Hepatocyte (in vitro differentiated cells): ENCODE measurements around the gene IRF2.

Experiments used
- CTCF ChIP-seq: fragments of 200-600 bp; sonication (generic); IDR thresholded peaks from 2 replicates; pipeline ENCODE4 v1.5.1; 2016; ENCODE audit warnings: antibody characterized with exemption, mild to moderate bottlenecking; ENCODE audit not compliant: poor library complexity
- EZH2 ChIP-seq: fragments of 200-600 bp; sonication (generic); IDR thresholded peaks from 2 replicates; pipeline ENCODE4 v1.6.1; 2016; ENCODE audit warnings: antibody characterized with exemption, mild to moderate bottlenecking, borderline replicate concordance
- EZH2phosphoT487 ChIP-seq: fragments of 200-600 bp; sonication (generic); IDR thresholded peaks from one replicate; pipeline ENCODE4 v1.6.1; 2018; ENCODE audit warnings: antibody characterized with exemption, mild to moderate bottlenecking, low read depth, moderate library complexity; ENCODE audit not compliant: unreplicated experiment, severe bottlenecking

- TF ChIP-seq CTCF (no peak), EZH2phosphoT487 (no peak), EZH2 (no peak)
Measured at GRCh38 chr4:184408021-184408683, 66.2 kb downstream of the IRF2 start.
